Stimulated activated memory B cell treated with anti-CD40 and anti-IgM and Interleukin-4, amounts not matched to agents 10 μg/mL and 1 μg/mL and 100 μg/mL, for 72 hours (primary cell): ENCODE measurements around the gene STK24.
A peak's percentile ranks its signal among the peaks of the same experiment; 100 is the strongest.
"Not testable (repeated sequence)": the region's sequence is repeated elsewhere in the genome, so short reads cannot be mapped to it uniquely, and the experiment has no call there.

ENCODE experiments used
- ATAC-seq: fragments of 150-1000 bp; cut with Tn5 transposase; 2 replicates; pipeline ENCODE4 v1.10.0; 2021
- H3K27ac Mint-ChIP-seq: one replicate; pipeline ENCODE4 v1.8.0; 2022; ENCODE audit warnings: mild to moderate bottlenecking, mixed read lengths
- H3K27me3 Mint-ChIP-seq: one replicate; pipeline ENCODE4 v1.8.0; 2022; ENCODE audit warnings: mixed read lengths
- H3K36me3 Mint-ChIP-seq: one replicate; pipeline ENCODE4 v1.8.0; 2022; ENCODE audit warnings: mixed read lengths
- H3K4me1 Mint-ChIP-seq: one replicate; pipeline ENCODE4 v1.8.0; 2022; ENCODE audit warnings: mixed read lengths
- H3K4me3 Mint-ChIP-seq: one replicate; pipeline ENCODE4 v1.8.0; 2022; ENCODE audit warnings: mild to moderate bottlenecking, moderate library complexity, mixed read lengths
- H3K9me3 Mint-ChIP-seq: one replicate; pipeline ENCODE4 v1.8.0; 2022; ENCODE audit warnings: mixed read lengths

The STK24 gene

GRCh38 chr13:98576963-98577835, at the start of gene STK24:
STK24 (minus strand) TSS chr13:98577107; CDS start chr13:98576786, 321 bp downstream.
- Mint-ChIP-seq H3K9me3 (no peaks in the 10 kb centered on the region), H3K27me3 (no peaks in the 10 kb centered on the region), H3K4me1 (peaks cover 51% of the 10 kb centered on the region), H3K4me3 (peak within 1 kb of the TSS; percentile 91), H3K36me3 (peaks cover 6% of the 10 kb centered on the region), H3K27ac (peak within 1 kb of the TSS; percentile 90)
- ATAC-seq = peak; percentile 87

GRCh38 chr13:98626298-98626935, 49.5 kb upstream of the STK24 start:
- Mint-ChIP-seq H3K27me3 (peaks cover 5% of the 10 kb centered on the region), H3K27ac (no peak overlapping the region), H3K36me3 (no peaks in the 10 kb centered on the region), H3K4me3 (no peak overlapping the region), H3K9me3 (no peaks in the 10 kb centered on the region), H3K4me1 (peaks cover 5% of the 10 kb centered on the region)
- ATAC-seq = no peak

- H3K36me3 Mint-ChIP-seq, H3K4me3 Mint-ChIP-seq, ATAC-seq, H3K4me1 Mint-ChIP-seq, H3K27me3 Mint-ChIP-seq, H3K9me3 Mint-ChIP-seq: not testable (repeated sequence)
- peak overlapping the region; percentile 70 for H3K27ac Mint-ChIP-seq
Observed at GRCh38 chr13:98624589-98624988, 47.7 kb upstream of the STK24 start.

- ATAC-seq = no peak
- Mint-ChIP-seq H3K27me3 (no peaks in the 10 kb centered on the region), H3K4me1 (peaks cover 5% of the 10 kb centered on the region), H3K36me3 (no peaks in the 10 kb centered on the region), H3K27ac (no peak overlapping the region), H3K4me3 (no peak overlapping the region), H3K9me3 (no peaks in the 10 kb centered on the region)
Observed at GRCh38 chr13:98622931-98623331, 46.0 kb upstream of the STK24 start.

GRCh38 chr13:98619556-98619955, 42.6 kb upstream of the STK24 start:
- Mint-ChIP-seq H3K27me3 (no peaks in the 10 kb centered on the region), H3K4me3 (no peak overlapping the region), H3K4me1 (peaks cover 5% of the 10 kb centered on the region), H3K9me3 (no peaks in the 10 kb centered on the region), H3K36me3 (no peaks in the 10 kb centered on the region), H3K27ac (no peak overlapping the region)
- no peak for ATAC-seq

GRCh38 chr13:98615595-98615994, 38.7 kb upstream of the STK24 start:
- not testable (repeated sequence) for H3K27me3 Mint-ChIP-seq, ATAC-seq, H3K9me3 Mint-ChIP-seq, H3K4me3 Mint-ChIP-seq, H3K27ac Mint-ChIP-seq, H3K4me1 Mint-ChIP-seq, H3K36me3 Mint-ChIP-seq

- Mint-ChIP-seq H3K27ac (no peak overlapping the region), H3K9me3 (no peaks in the 10 kb centered on the region), H3K27me3 (no peaks in the 10 kb centered on the region), H3K4me3 (no peak overlapping the region), H3K4me1 (peaks cover 9% of the 10 kb centered on the region), H3K36me3 (no peaks in the 10 kb centered on the region)
- ATAC-seq = no peak
Observed at GRCh38 chr13:98613591-98613990, 36.7 kb upstream of the STK24 start.

GRCh38 chr13:98609756-98610155, 32.8 kb upstream of the STK24 start:
- Mint-ChIP-seq H3K4me3 (no peak overlapping the region), H3K36me3 (no peaks in the 10 kb centered on the region), H3K27ac (no peak overlapping the region), H3K4me1 (peaks cover 9% of the 10 kb centered on the region), H3K9me3 (no peaks in the 10 kb centered on the region), H3K27me3 (no peaks in the 10 kb centered on the region)
- no peak for ATAC-seq

GRCh38 chr13:98606296-98606695, 29.4 kb upstream of the STK24 start:
- peaks cover 9% of the 10 kb centered on the region for H3K4me1 Mint-ChIP-seq
- no peaks in the 10 kb centered on the region for H3K27me3 Mint-ChIP-seq
- no peaks in the 10 kb centered on the region for H3K36me3 Mint-ChIP-seq
- no peak overlapping the region for H3K27ac Mint-ChIP-seq
- H3K4me3 Mint-ChIP-seq = no peak overlapping the region
- ATAC-seq = no peak
- H3K9me3 Mint-ChIP-seq = no peaks in the 10 kb centered on the region

- Mint-ChIP-seq H3K36me3 (no peaks in the 10 kb centered on the region), H3K4me1 (peaks cover 18% of the 10 kb centered on the region), H3K27ac (no peak overlapping the region), H3K27me3 (no peaks in the 10 kb centered on the region), H3K4me3 (no peak overlapping the region), H3K9me3 (peaks cover 6% of the 10 kb centered on the region)
- no peak for ATAC-seq
Observed at GRCh38 chr13:98599502-98600328, 22.8 kb upstream of the STK24 start.

GRCh38 chr13:98598043-98598442, 21.1 kb upstream of the STK24 start:
- H3K4me1 Mint-ChIP-seq = peaks cover 18% of the 10 kb centered on the region
- no peaks in the 10 kb centered on the region for H3K27me3 Mint-ChIP-seq
- H3K4me3 Mint-ChIP-seq = no peak overlapping the region
- no peaks in the 10 kb centered on the region for H3K36me3 Mint-ChIP-seq
- peaks cover 6% of the 10 kb centered on the region for H3K9me3 Mint-ChIP-seq
- peak overlapping the region; percentile 30 for H3K27ac Mint-ChIP-seq
- no peak for ATAC-seq

- peaks cover 18% of the 10 kb centered on the region for H3K4me1 Mint-ChIP-seq
- ATAC-seq = no peak
- H3K27ac Mint-ChIP-seq = no peak overlapping the region
- H3K36me3 Mint-ChIP-seq = peaks cover 1% of the 10 kb centered on the region
- no peak overlapping the region for H3K4me3 Mint-ChIP-seq
- peaks cover 9% of the 10 kb centered on the region for H3K9me3 Mint-ChIP-seq
- H3K27me3 Mint-ChIP-seq = no peaks in the 10 kb centered on the region
Observed at GRCh38 chr13:98595134-98595533, 18.2 kb upstream of the STK24 start.

GRCh38 chr13:98592362-98592732, 15.4 kb upstream of the STK24 start:
- no peak overlapping the region for H3K27ac Mint-ChIP-seq
- peaks cover 18% of the 10 kb centered on the region for H3K4me1 Mint-ChIP-seq
- no peaks in the 10 kb centered on the region for H3K27me3 Mint-ChIP-seq
- ATAC-seq = no peak
- H3K36me3 Mint-ChIP-seq = peaks cover 6% of the 10 kb centered on the region
- H3K4me3 Mint-ChIP-seq = no peak overlapping the region
- H3K9me3 Mint-ChIP-seq = peaks cover 14% of the 10 kb centered on the region

GRCh38 chr13:98591721-98592361, 14.9 kb upstream of the STK24 start:
- no peak overlapping the region for H3K4me3 Mint-ChIP-seq
- no peak for ATAC-seq
- peaks cover 14% of the 10 kb centered on the region for H3K4me1 Mint-ChIP-seq
- no peak overlapping the region for H3K27ac Mint-ChIP-seq
- H3K27me3 Mint-ChIP-seq = no peaks in the 10 kb centered on the region
- peaks cover 6% of the 10 kb centered on the region for H3K36me3 Mint-ChIP-seq
- H3K9me3 Mint-ChIP-seq = peaks cover 11% of the 10 kb centered on the region

GRCh38 chr13:98590471-98590870, 13.6 kb upstream of the STK24 start:
- not testable (repeated sequence) for H3K36me3 Mint-ChIP-seq, H3K4me3 Mint-ChIP-seq, H3K27me3 Mint-ChIP-seq, H3K9me3 Mint-ChIP-seq, ATAC-seq, H3K4me1 Mint-ChIP-seq, H3K27ac Mint-ChIP-seq
